Common myeloid progenitor, CD34-positive (primary cell): ENCODE data around the gene REPIN1.

Experiments
- CTCF ChIA-PET: fragments of 350-600 bp; sonication (Branson Sonifier 250); formaldehyde crosslinking; loops from one replicate; lab custom pipeline; 2021; ENCODE audit warnings: antibody characterized with exemption; lab: Charles Lee
- POLR2A ChIA-PET: fragments of 350-600 bp; sonication (Branson Sonifier 250); formaldehyde crosslinking; loops from one replicate; lab custom pipeline; 2021; ENCODE audit warnings: antibody characterized with exemption; lab: Charles Lee
- DNase-seq, 3 donors: peaks; one replicate each; pipeline versions ENCODE4 v3.0.0 to v3.0.0-alpha.2; 2013
- H3K27ac ChIP-seq, 2 experiments: 1 replicate in 1 of 2; 2 replicates in 1 of 2; pipeline ENCODE4 v1.7.0; 2013; ENCODE audit warnings: inconsistent platforms in 2 of 2, low read length in 2 of 2, mild to moderate bottlenecking in 2 of 2, low read depth in 1 of 2, moderate library complexity in 1 of 2; ENCODE audit not compliant: severe bottlenecking in 2 of 2, insufficient read depth in 1 of 2, poor library complexity in 1 of 2
- H3K27me3 ChIP-seq, 5 experiments: replicated peaks in 2 of 5; 1 replicate in 3 of 5; 2 replicates in 2 of 5; pipeline versions ENCODE4 v1.6.1 to v1.7.0; 2013; ENCODE audit warnings: low read length in 4 of 5, mild to moderate bottlenecking in 2 of 5, moderate library complexity in 2 of 5, inconsistent platforms in 1 of 5; ENCODE audit not compliant: insufficient read depth in 5 of 5, control insufficient read depth in 4 of 5
- H3K36me3 ChIP-seq, 4 experiments: 1 replicate in 2 of 4; 2 replicates in 2 of 4; pipeline versions ENCODE4 v1.6.1 to v1.7.0; 2013; ENCODE audit warnings: low read length in 3 of 4, control low read depth in 1 of 4, mild to moderate bottlenecking in 1 of 4; ENCODE audit not compliant: control insufficient read depth in 4 of 4, insufficient read depth in 4 of 4
- H3K4me1 ChIP-seq, 4 experiments: 1 replicate in 3 of 4; 2 replicates in 1 of 4; pipeline versions ENCODE4 v1.6.1 to v1.7.1; 2013; ENCODE audit warnings: low read length in 3 of 4, mild to moderate bottlenecking in 3 of 4, control low read depth in 1 of 4, inconsistent platforms in 1 of 4, moderate library complexity in 1 of 4; ENCODE audit not compliant: control insufficient read depth in 4 of 4, insufficient read depth in 4 of 4; ENCODE audit errors: control extremely low read depth in 1 of 4
- H3K4me3 ChIP-seq, 7 experiments: 1 replicate in 4 of 7; 2 replicates in 3 of 7; pipeline versions ENCODE4 v1.5.1 to v1.7.0; 2013; ENCODE audit warnings: mild to moderate bottlenecking in 7 of 7, low read length in 6 of 7, moderate library complexity in 6 of 7, inconsistent platforms in 2 of 7, low read depth in 2 of 7, control low read depth in 1 of 7; ENCODE audit not compliant: insufficient read depth in 4 of 7, control insufficient read depth in 1 of 7; ENCODE audit errors: extremely low read depth in 1 of 7
- H3K9me3 ChIP-seq, 5 experiments: 1 replicate in 4 of 5; 2 replicates in 1 of 5; pipeline versions ENCODE4 v1.6.1 to v1.7.1; 2013; ENCODE audit warnings: low read length in 4 of 5, mild to moderate bottlenecking in 2 of 5, inconsistent platforms in 1 of 5, low read depth in 1 of 5, moderate library complexity in 1 of 5; ENCODE audit not compliant: control insufficient read depth in 4 of 5, insufficient read depth in 2 of 5; ENCODE audit errors: control extremely low read depth in 1 of 5
- WGBS: methylation state at CpG from one replicate; pipeline ENCODE4 v1.1.5; 2013; ENCODE audit not compliant: insufficient coverage; 5-methylcytosine and 5-hydroxymethylcytosine counted together

REPIN1 gene

GRCh38 chr7:150403376-150404171, 35.0 kb downstream of the REPIN1 start:
- H3K27me3 ChIP-seq = no peaks in the 10 kb centered on the region
- WGBS = 86% methylated on average over 11 of the region's 13 CpGs
- DNase-seq = no peak

GRCh38 chr7:150404172-150404804, 35.7 kb downstream of the REPIN1 start:
- WGBS = 13% methylated on average over 10 of the region's 16 CpGs
- CTCF ChIA-PET = interaction anchor here (0.6 to 4.0 kb wide), 13 partner anchors 8 to 118 kb away, joined by 3 to 29 read pairs (median 4); no protein-coding TSS in a partner anchor
- POLR2A ChIA-PET = interaction anchor here (0.6 to 1.6 kb wide), 3 partner anchors 15 to 41 kb away, joined by 3 to 6 read pairs (median 5); partner anchors contain the start of gene REPIN1
- peak overlapping the region; percentile 64 to 95 for H3K27ac ChIP-seq
- H3K36me3 ChIP-seq = peaks cover 0 to 14% (median 4%) of the 10 kb centered on the region in 4 experiments
- H3K27me3 ChIP-seq = no peaks in the 10 kb centered on the region
- peak overlapping the region; percentile 65 to 90 (median 79) for H3K4me3 ChIP-seq
- peak in 2 of 3 donors; percentile 14 to 36 for DNase-seq
- H3K9me3 ChIP-seq = no peaks in the 10 kb centered on the region
- H3K4me1 ChIP-seq = peaks cover 0 to 33% (median 31%) of the 10 kb centered on the region in 4 experiments

More at GRCh38 chr7:150403376-150404171, 35.0 kb downstream of the REPIN1 start:
- H3K4me3 ChIP-seq = peak overlapping the region in 4 of 7 experiments; percentile 68 to 90 (median 83)
- ChIA-PET CTCF (interaction anchor here (0.6 to 4.0 kb wide), 14 partner anchors 11 to 117 kb away, joined by 3 to 29 read pairs (median 5); no protein-coding TSS in a partner anchor), POLR2A (interaction anchor here (0.6 kb wide), 1 partner anchor 35 kb away, joined by 3 read pairs; the partner anchor contains the start of gene REPIN1)
- H3K27ac ChIP-seq = peak overlapping the region in 1 of 2 experiments; percentile 95
- H3K4me1 ChIP-seq = peaks cover 0 to 33% (median 31%) of the 10 kb centered on the region in 4 experiments
- H3K9me3 ChIP-seq = no peaks in the 10 kb centered on the region
- peaks cover 0 to 16% (median 2%) of the 10 kb centered on the region in 4 experiments for H3K36me3 ChIP-seq

DNA sequence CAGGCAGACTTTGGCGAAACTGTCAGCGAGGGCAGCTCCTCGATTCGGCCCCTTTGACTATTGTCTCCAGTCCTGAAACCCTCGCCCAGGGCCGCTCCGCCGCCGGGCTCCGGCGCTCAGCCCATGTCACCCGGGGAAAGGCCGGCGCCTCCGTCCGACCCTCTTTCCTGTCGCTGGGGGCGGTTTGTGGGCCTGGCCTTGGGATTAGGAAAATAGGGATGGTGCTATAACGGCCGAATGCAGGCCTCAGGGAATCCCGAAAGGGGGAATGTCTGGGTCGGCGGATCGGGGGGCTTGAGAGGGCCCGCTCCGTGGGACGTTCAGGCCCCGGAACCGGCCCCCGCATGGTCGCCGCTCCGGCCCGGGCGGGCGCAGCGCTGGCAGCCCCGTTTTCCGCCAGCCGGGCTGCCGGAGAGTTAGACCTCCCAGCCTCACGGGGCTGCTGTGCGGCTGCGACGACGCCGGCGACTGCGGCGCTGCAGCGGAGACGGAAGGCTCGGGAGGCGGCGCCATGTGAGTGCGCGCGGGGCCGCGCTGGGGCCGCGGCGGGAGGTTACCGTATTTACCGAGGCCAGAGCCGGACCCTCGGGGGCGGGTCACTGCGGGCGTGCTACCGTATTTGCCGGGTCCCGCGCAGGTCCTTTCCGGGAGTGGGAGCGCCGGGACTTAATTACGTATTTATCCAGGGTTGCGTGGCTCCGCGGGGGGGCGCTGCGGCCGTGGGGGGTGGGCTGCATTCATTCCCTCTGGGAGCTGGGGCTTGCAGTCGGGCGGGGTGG, 36.4 kb downstream of the REPIN1 start:
- Histone ChIP-seq H3K9me3 (no peaks in the 10 kb centered on the region), H3K27ac (peak overlapping the region; percentile 64 to 95), H3K4me3 (peak overlapping the region; percentile 65 to 90 (median 79)), H3K4me1 (peaks cover 0 to 33% (median 31%) of the 10 kb centered on the region in 4 experiments), H3K27me3 (no peaks in the 10 kb centered on the region), H3K36me3 (peaks cover 0 to 19% (median 7%) of the 10 kb centered on the region in 4 experiments)
- POLR2A ChIA-PET = interaction anchor here (1.0 to 1.6 kb wide), 2 partner anchors 16 to 41 kb away, joined by 5 to 6 read pairs; no protein-coding TSS in a partner anchor
- peak; percentile 89 to 94 (median 91) for DNase-seq
- WGBS = under 1% methylated on average over 82 of the region's 86 CpGs
- CTCF ChIA-PET = interaction anchor here (0.7 to 4.0 kb wide), 19 partner anchors 9 to 118 kb away, joined by 3 to 29 read pairs (median 5); no protein-coding TSS in a partner anchor

- Histone ChIP-seq H3K4me1 (peaks cover 0 to 33% (median 31%) of the 10 kb centered on the region in 4 experiments), H3K9me3 (no peaks in the 10 kb centered on the region), H3K27me3 (no peaks in the 10 kb centered on the region), H3K36me3 (peaks cover 3 to 27% (median 14%) of the 10 kb centered on the region in 4 experiments), H3K27ac (peak overlapping the region in 1 of 2 experiments; percentile 95), H3K4me3 (peak overlapping the region; percentile 65 to 90 (median 79))
- no peak for DNase-seq
- WGBS = 13% methylated on average over 31 of the region's 35 CpGs
- ChIA-PET POLR2A (interaction anchor here (1.6 kb wide), 1 partner anchor 17 kb away, joined by 6 read pairs; no protein-coding TSS in a partner anchor), CTCF (interaction anchor here (0.7 to 4.0 kb wide), 13 partner anchors 13 to 333 kb away, joined by 3 to 29 read pairs (median 5); no protein-coding TSS in a partner anchor)
Measured at GRCh38 chr7:150405584-150406311, 37.1 kb downstream of the REPIN1 start.

- peak overlapping the region in 6 of 7 experiments; percentile 68 to 90 (median 80) for H3K4me3 ChIP-seq
- peaks cover 0 to 33% (median 31%) of the 10 kb centered on the region in 4 experiments for H3K4me1 ChIP-seq
- WGBS = 46% methylated on average over 2 of the region's 2 CpGs
- CTCF ChIA-PET = interaction anchor here (1.0 to 4.0 kb wide), 11 partner anchors 12 to 333 kb away, joined by 3 to 29 read pairs (median 5); no protein-coding TSS in a partner anchor
- DNase-seq = peak in 2 of 3 donors; percentile 13 to 20
- no peaks in the 10 kb centered on the region for H3K9me3 ChIP-seq
- H3K36me3 ChIP-seq = peaks cover 3 to 32% (median 15%) of the 10 kb centered on the region in 4 experiments
- peak overlapping the region in 1 of 2 experiments; percentile 95 for H3K27ac ChIP-seq
- POLR2A ChIA-PET = no interaction called here
- no peaks in the 10 kb centered on the region for H3K27me3 ChIP-seq
Measured at GRCh38 chr7:150406312-150406566, 37.6 kb downstream of the REPIN1 start.
